Right ventricle myocardium superior (tissue), 1 donor: ENCODE results near the gene STAT5B. TPM values are rescaled to one million over a fixed set of nuclear protein-coding genes. Genes with fewer than 3 reads are reported as not detected.
"Not testable (repeated sequence)": the region's sequence is repeated elsewhere in the genome, so short reads cannot be mapped to it uniquely, and the experiment has no call there.

Experiments
- ATAC-seq: fragments of 200-7000 bp; cut with Tn5 transposase; one replicate; pipeline ENCODE4 v1.9.1; 2020; ENCODE audit warnings: mild to moderate bottlenecking; ENCODE audit not compliant: poor library complexity
- DNase-seq: peaks from one replicate; pipeline ENCODE4 v3.0.0-alpha.2; 2020
- intact Hi-C: fragments of 100-400 bp; cut with DNase I; formaldehyde crosslinking; loops from one replicate; pipeline ENCODE4 v1.11.2; 2022
- total RNA-seq: library from RNA; stranded (reverse); fragmentation: NEBNext Ultra II Directional; extraction: Animal tissue kit (Norgen Biotek cat#: 25700); gene quantifications from one replicate; pipeline ENCODE4 v1.2.1, GENCODE V29; 2021
- donor health status: DM: no; HTN: yes; CAD: no; lungs with severe emphysema.

Gene STAT5B
- total RNA-seq, 1 donor from 2014 or later, result 30.0 TPM

DNA sequence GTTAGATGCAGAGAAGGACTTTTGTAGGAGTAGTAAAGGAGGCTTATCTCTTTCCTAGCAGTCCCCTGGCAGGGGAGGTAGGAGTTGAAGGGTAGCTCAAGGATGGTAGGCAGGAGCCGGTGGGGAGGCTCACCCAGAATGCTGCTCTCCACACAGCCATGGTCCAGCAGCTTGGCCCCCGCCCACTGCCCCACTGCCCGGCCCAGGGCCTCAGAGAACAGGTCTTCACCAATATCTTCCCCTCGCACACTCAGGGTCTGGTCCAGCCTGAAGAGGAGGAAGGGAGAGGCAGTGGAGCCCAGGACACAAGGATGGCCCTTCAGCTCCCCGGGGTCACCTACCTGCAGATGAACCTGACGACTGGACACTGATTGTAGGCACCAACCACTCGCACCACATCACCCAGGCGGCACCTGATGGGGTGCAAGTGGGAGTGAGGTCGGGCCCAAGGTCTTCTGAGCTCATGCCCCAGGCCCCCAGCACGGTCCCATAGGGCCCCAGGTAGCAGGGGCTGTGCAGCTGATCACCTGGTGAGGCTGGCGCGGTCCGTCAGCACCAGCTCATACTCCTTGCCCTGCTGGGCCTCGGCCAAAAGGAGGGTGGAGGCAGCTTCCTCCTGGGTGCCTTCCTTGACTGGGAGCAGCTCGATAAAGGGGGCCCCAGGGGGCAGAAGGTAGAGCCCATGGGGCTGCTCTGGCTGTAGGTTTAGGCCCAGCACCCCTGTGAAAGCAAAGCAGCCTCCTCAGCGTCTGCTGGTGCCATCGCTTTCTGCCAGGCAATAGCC, 85.5 kb downstream of the STAT5B start:
- ATAC-seq (no peak), DNase-seq (no peak)
- intact Hi-C loops, result no loop called here

GRCh38 chr17:42189651-42189965, 86.6 kb downstream of the STAT5B start:
- intact Hi-C loops, result loop anchor here (10.0 kb wide), 1 partner anchor 335 kb away; no protein-coding TSS in a partner anchor
- ATAC-seq, result no peak

GRCh38 chr17:42188749-42189650, 87.2 kb downstream of the STAT5B start:
- no peak for ATAC-seq
- no peak for DNase-seq
- intact Hi-C loops, result loop anchor here (10.0 kb wide), 1 partner anchor 336 kb away; no protein-coding TSS in a partner anchor

More at GRCh38 chr17:42189651-42189965, 86.6 kb downstream of the STAT5B start:
- no peak for DNase-seq

GRCh38 chr17:42187833-42188232, 88.4 kb downstream of the STAT5B start:
- intact Hi-C loops, result loop anchor here (10.0 kb wide), 1 partner anchor 337 kb away; no protein-coding TSS in a partner anchor
- no peak for ATAC-seq
- DNase-seq, result no peak

- not testable (repeated sequence) for DNase-seq, ATAC-seq
- intact Hi-C loops, result loop anchor here (10.0 kb wide), 1 partner anchor 339 kb away; no protein-coding TSS in a partner anchor
These were observed 90.0 kb downstream of the STAT5B start for GRCh38 chr17:42186191-42186590.

- no peak for DNase-seq
- no peak for ATAC-seq
- intact Hi-C loops, result loop anchor here (10.0 kb wide), 1 partner anchor 339 kb away; no protein-coding TSS in a partner anchor
These were observed 90.6 kb downstream of the STAT5B start for GRCh38 chr17:42185621-42185930.

DNA sequence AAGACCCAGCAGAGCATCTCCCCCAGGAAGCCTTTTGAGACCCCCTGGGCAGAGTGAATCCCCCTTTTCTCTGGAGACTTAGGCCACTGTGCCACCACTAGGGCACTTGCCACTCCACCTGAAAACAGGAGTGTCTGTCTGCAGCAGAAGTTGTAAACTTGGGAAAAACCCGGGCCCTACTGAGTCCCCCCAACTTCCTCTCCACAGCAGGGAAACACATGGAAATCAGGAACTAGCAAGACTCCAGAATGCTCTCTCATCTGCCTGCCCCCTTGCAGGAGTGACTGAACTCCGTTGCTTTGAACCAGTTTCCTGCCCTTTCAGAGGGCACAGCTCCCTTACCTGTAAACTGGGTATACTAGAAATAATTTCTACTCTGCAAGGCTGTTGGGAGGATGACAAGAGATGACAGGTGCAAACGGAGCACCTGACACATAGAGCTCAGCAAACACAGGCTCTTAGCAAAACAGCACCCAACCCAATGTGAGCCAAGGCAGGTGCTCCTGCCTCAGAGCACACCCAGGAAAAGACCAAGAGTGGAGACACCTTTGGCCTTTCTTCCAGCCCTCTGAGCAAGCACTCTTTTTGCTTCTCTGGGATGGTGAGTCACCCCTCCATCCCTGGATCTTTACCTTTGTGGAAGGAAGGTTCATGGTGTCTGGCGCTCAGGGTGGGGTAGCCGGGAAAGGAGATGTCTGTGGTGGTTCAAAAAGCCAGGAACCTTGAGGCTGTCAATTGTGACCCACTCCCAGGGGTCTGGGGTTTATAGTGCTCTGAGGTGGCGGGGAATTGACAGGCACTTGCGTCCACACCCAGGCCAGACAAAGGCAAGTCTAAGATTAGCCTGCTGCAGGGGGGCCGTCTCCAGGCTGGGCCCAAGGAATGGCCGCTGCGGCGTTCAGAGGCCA, 91.2 kb downstream of the STAT5B start, which contains the start of gene HCRT:
HCRT (minus strand) TSS at position 740 of the 908 bp plus-strand sequence; CDS start at position 653, 87 bp downstream.
- intact Hi-C loops, result loop anchor here (5.0 to 10.0 kb wide), 2 partner anchors 68 to 340 kb away; no protein-coding TSS in a partner anchor
- DNase-seq (no peak), ATAC-seq (no peak)

DNA sequence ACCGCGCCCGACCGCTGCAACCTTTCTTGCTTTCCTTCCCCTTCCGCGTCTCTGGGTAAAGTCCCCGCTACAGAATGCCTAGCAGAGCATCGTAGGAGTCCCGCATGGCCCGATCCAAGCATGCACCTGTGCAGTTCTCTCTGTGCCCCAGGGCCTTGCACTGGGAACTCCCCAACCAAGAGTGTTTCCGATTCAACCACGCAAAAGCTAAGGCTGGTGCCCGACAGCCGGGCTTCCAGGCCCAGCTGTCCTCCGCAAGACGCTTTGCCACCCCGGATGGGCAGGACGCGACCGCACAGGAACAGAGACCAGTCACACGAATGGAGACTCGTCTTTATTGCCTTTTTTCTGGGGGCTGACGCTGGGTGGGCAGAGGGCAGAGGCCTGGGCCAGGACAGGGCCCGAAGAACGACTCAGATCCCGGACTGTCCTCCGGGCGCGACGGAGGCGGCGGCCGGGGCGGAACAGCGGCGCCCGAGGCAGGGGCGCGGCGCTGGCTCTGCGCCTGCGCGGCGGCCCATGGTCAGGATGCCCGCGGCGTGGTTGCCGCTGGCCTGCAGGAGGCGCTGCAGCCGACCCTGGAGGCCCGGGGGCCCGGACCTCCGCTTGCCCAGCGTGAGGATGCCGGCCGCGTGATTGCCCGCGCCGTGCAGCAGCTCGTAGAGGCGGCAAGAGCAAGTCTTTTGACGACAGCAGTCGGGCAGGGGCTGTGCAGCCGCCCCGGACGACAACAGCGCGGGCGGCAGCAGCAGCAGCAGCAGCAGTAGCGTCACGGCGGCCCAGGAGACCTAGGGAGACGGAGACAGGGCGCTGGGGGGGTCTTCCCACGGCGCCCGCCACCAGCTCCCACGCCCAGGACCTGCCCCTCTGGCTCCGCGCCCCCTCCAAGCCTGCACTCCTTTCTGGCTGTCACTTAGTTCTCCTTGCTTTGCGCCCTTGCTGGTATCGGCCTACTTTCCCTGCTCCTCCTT, 92.2 kb downstream of the STAT5B start:
- intact Hi-C loops, result loop anchor here (5.0 to 10.0 kb wide), 2 partner anchors 67 to 341 kb away; no protein-coding TSS in a partner anchor
- DNase-seq (peak; percentile 88), ATAC-seq (peak; percentile 92)

DNA sequence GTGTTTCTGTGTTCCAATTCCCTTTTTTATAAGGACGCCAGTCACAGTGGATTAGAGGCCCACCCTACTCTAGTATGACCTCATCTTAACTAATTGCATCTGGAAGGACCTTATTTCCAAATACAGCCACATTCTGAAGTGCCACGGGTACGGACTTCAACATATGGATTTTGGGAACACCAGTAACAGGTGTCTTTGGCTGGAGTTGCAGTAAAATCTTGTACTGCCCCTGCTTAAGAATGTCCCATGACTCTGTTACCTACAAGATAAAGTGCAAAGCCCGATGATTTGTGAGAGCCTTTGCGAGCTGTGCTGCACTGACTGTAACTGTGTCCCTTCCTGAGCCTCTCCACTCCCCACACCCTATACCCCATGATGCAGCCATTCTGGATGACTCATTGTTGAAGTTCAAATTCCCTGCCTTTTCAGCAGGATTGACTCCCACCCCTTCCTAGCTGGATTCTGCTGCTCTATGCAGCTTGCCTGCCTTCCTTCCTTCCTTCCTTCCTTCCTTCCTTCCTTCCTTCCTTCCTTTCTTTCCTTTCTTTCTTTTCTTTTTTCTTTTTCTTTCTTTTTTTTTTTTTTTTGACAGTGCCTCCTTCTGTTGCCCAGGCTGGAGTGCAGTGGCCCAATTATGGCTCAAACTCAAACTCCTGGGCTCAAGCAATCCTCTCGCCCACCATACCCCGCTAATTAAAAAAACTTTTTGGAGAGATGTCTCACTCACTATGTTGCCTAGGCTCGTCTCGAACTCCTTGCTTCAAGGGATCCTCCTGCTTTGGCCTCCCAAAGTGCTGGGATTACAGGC, 93.1 kb downstream of the STAT5B start:
- no peak for ATAC-seq
- intact Hi-C loops, result loop anchor here (5.0 to 10.0 kb wide), 2 partner anchors 66 to 342 kb away; no protein-coding TSS in a partner anchor
- DNase-seq, result no peak

DNA sequence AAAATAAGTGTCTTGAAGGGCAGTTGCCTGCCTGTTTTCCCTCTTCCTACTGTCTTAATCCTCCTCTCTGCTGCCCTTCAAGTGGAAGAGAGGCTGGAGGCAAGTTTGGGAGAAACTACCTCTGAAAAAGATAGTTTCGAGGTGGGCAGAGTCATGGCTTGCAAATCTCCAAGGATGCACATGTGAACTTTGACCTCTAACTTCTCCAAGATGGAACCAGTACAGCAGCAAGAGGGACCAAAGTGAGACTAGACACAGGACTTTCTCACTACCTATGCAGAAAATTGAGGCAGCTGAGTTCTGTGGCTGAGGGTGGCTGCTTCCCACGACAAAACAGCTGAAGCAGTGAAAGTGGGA, 94.4 kb downstream of the STAT5B start:
- DNase-seq, result no peak
- intact Hi-C loops, result loop anchor here (5.0 to 10.0 kb wide), 2 partner anchors 65 to 343 kb away; no protein-coding TSS in a partner anchor

DNA sequence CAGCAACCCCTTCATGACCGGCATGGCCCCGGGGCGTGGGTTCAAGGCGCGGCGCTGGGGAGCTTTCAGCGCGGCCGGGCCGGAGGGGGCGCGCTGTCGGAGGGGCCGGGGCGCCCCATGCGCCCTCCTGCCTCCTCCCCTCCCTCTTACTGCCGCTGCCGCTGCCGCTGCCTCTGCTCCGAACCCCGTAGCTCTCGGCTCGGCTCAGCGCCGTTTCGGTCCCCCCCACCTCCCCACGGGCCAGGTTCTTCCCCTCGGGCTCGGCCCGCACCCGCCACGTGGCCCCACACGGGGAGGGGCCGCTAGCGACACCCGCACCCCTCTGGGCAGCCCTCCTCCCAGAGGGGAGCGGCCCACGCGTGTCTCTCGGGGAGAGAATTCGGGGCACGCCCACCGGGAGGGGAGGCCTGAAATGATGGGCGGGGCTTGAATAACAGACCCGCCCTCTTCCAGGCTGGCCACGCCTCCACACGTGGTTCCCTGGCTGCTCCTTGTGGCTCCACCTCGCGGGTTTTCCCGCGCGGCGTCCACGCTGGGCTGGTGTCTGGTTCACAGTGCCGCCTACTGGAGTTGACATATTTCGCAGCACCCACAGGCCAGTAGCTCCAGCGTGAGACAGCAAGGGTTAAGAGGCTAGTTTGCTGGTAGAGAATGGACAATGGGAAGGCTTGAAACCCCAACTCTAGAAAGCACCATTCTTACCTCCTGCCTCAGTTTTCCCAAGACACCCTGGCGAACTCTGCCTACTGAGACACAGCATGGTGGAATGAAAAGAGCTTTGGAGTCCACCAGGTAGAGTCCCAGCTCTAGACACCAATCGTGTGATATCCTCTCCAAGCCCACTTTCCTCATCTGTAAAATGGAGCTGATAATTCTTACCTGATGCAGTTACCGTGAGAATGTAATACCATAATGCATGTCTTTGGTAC, 95.0 kb downstream of the STAT5B start, which contains the start of gene KCNH4:
KCNH4 (minus strand) TSS at position 221 of the 929 bp plus-strand sequence; CDS start at position 24, 197 bp downstream.
- DNase-seq (peak; percentile 90), ATAC-seq (peak; percentile 42)
- intact Hi-C loops, result loop anchor here (5.0 to 10.0 kb wide), 2 partner anchors 64 to 344 kb away; no protein-coding TSS in a partner anchor

More for the DNA sequence above, 94.4 kb downstream of the STAT5B start:
- no peak for ATAC-seq

GRCh38 chr17:42180411-42180921, 95.7 kb downstream of the STAT5B start:
- no peak for ATAC-seq
- DNase-seq, result no peak
- intact Hi-C loops, result loop anchor here (5.0 to 10.0 kb wide), 2 partner anchors 63 to 344 kb away; no protein-coding TSS in a partner anchor

DNA sequence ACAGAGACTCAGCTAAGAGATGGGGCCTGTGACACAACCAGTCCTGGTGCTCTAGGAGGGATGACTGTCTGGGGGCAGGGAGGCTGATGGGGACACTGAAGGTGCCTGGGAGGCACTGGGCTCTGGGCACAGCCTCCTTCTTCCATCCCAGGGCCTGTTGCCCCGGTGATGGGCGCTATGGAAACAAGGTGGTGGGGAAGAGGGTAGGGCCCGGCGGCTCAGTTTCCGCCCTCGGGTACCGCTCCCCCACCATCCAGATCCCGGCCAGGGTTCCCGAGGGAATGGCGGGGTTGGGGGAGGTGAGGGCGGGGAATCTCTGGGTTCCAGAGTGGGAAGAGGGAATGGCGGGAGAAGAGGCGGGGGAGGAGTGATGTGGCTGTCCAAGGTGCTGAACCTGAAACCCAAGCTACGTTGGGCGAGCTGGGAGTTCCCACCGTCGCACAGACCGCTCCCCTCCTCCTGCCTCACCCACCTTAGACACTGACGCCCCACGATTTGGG, 96.2 kb downstream of the STAT5B start:
- intact Hi-C loops, result loop anchor here (5.0 to 10.0 kb wide), 2 partner anchors 63 to 345 kb away; no protein-coding TSS in a partner anchor
- DNase-seq (no peak), ATAC-seq (no peak)

DNA sequence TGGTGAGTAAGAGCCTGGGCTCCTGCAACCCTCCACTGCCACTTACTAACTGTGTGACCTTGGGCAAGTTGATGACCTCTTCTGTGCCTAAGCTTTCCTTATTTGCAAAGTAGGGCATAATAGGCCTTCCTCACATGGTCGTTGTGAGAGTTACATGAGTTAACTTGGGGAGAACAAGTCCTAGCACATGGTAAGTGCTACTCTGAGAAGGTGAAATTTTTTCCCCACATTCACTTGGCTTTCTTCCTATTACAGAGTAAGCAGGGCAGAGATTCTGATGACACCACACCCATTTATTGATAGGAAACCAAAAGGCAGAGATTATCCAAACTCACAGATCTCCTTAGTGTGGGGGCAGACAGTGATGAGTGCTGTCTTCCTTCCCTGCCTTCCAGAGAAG, 96.9 kb downstream of the STAT5B start:
- ATAC-seq (no peak), DNase-seq (no peak)
- intact Hi-C loops, result no loop called here
